NT2/D1 (cell line): ENCODE results near the gene APLP1.

Experiments used
- YY1 ChIP-seq: IDR thresholded peaks from 2 replicates; pipeline ENCODE4 v1.6.1; 2011; ENCODE audit not compliant: insufficient read length, insufficient read depth
- ZNF274 ChIP-seq: IDR thresholded peaks from 2 replicates; pipeline ENCODE4 v1.6.1; 2011; ENCODE audit warnings: mild to moderate bottlenecking, low read depth, low read length

DNA sequence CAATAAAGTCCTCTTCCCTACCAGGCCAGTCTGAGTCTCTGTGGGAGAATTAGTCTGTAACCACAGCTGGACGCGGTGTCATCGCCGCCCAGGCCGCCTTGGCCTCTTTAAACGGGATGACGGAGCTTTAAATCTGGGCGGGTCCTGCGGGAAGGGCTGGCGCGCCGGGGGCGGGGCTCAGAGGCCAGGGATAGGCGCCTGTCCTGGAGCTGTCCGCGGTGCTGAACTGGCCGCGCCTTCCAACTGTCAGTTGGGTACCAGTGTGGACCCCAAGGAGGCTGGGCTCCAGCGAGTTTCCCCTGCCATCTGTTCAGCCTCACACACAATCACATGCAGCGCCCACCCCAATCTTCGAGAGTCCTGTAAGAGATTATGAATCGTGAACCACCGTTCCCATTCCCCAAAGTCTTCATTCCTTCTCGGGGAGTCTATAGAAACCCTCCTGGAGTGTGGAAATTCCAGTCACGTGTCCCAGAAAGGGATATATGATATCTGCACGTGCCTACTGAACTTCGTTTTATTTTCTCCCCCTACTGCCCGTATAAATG is 11.5 kb downstream of the APLP1 start:
- TF ChIP-seq ZNF274: no peak
- no peak for TF ChIP-seq YY1
